C4-2B (cell line): ENCODE measurements around the gene CMIP.

Experiments
- H3K27ac ChIP-seq: fragments of 450-650 bp; 2 replicates; pipeline ENCODE4 v1.5.1; 2017
- ZFX ChIP-seq: fragments of 450-650 bp; IDR thresholded peaks from 2 replicates; pipeline ENCODE4 v1.6.1; 2017
- TF ChIP-seq, protein P1 (sequence below): fragments of 450-650 bp; conservative IDR thresholded peaks from 2 replicates; pipeline ENCODE4 v1.5.1; 2017; ENCODE audit warnings: mild to moderate bottlenecking

Gene CMIP

DNA sequence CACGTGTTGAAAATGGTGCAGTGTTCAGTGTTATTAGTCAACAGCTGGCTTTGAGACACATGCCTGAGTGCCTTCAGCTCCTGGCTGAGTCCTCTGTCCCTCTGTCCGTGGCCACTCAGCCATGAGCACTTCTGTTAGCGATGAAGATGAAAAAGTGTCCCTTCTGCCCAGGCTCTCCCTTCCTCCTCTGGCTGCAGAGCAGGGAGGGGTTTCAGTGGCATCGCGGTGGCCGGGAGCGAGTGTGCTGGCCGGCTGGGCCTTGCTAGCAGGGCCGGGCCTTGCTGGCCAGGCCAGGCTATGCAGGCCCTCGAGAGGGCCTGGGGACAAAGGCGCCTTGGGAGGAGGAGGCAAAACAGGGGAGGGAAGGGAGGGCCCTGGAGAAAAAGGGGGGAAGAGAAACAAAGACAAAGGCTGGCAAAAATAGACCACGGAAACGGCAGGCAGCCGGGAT is 47.7 kb downstream of the CMIP start:
- no peak overlapping the region for H3K27ac ChIP-seq
- no peak for TF ChIP-seq ZFX

DNA sequence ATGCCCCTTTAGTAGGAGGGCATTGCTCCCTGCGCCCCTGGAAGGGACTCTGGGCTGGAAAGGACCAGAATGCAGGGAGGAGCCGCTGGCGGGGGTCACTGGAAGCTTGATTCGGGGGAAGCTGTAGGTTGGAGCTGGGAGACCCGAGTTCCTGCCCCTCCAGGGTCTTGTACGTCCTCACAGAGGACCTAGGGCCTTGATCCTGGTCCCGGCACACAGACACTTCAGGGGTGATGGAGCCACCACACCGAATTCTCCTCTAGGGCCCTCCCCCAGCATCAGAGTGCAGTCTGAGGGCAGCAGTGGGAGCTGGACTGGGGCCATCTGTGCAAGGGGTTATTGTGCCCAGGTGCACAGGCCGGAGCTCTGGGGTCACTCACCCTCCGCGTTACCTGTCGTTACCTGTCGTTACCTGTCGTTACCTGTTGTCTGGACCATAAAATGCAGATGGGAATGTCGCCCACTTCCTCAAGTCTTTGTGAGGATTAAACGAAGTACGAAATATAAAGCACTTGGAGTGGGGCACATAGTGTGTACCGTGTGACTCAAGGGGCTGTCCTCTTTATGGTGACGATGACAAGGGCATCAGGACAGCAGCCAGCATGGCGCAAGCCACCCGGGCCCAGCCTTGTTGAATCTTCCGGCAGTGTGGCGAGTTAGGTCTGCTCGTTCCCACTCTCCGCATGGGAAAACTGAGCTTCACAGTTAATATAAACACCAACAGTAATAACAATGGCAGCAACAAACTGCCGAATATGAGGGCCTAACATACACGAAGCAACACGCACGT is 48.6 kb downstream of the CMIP start:
- no peak for TF ChIP-seq ZFX
- TF ChIP-seq, protein P1, sequence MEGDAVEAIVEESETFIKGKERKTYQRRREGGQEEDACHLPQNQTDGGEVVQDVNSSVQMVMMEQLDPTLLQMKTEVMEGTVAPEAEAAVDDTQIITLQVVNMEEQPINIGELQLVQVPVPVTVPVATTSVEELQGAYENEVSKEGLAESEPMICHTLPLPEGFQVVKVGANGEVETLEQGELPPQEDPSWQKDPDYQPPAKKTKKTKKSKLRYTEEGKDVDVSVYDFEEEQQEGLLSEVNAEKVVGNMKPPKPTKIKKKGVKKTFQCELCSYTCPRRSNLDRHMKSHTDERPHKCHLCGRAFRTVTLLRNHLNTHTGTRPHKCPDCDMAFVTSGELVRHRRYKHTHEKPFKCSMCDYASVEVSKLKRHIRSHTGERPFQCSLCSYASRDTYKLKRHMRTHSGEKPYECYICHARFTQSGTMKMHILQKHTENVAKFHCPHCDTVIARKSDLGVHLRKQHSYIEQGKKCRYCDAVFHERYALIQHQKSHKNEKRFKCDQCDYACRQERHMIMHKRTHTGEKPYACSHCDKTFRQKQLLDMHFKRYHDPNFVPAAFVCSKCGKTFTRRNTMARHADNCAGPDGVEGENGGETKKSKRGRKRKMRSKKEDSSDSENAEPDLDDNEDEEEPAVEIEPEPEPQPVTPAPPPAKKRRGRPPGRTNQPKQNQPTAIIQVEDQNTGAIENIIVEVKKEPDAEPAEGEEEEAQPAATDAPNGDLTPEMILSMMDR = no peak
- no peak overlapping the region for H3K27ac ChIP-seq

DNA sequence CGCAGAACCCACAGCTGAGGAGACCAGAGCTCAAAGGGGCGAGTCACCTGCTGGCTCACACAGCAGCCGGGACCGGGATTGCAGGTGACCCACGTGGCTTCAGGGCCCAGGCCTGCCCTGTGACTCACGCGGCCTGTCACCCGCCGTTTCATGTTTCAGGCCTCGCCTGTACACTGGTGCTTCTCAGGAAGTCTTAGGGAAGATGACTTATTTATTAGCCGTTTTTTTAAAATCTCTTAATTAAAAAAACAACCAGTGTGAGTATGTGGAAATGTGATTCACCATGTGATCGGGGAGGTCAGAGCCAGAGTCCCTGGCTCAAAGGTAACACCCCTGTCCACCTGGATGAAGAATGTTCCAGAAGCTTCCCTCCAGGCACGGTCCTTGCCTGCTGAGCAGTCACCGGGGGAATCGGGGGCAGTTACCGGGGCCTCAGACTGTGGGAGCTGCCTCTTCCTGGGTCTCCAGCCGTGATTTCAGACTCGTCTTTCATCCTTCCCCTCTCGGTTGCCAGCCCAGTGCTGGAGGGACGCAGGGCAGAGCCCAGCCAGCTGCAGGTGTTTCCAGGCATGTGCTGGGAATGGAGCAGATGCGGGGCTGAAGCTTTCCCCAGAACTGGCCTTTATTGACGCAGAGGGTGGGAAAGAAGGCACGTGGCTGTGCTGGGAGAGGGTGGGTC is 49.3 kb downstream of the CMIP start:
- no peak for TF ChIP-seq ZFX
- TF ChIP-seq, protein P1 = no peak
- no peak overlapping the region for H3K27ac ChIP-seq

DNA sequence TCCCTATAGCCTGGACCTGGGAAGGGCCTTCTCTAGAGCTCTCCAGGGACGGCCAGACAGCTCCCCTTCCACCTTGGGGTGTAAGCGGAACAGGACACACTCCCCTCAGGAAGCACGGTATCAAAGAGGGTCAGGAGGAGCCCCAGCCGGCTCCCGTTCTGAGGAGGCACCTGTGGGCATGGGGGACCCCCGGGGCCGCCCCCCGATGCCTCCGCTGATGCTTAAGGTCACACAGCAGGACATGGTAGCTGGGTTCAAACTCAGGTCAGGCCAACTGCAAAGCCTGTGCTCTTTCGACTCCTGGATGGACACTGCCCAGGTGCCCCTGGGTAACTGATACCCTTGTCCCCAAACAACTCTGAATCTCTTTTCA is 49.8 kb downstream of the CMIP start:
- TF ChIP-seq ZFX = no peak
- TF ChIP-seq, protein P1 = no peak
- no peak overlapping the region for H3K27ac ChIP-seq

DNA sequence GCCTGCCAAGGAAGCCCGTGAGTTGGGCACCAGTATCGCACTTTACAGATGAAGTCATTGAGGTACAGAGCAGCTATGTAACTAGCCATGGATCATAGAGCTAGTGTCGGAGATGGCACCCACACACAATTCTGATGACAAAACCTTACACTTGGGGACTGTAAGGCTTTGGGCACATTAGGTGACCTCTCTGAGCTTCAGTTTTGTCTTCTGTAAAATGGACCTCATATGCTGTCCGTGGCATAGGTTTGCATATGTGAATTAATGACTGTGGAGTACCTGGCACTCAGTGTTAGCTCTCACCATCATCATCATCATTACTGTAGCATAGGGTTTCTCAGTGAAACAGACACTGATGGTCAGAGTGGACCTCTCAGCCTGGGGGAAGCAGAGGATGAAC is 50.3 kb downstream of the CMIP start:
- H3K27ac ChIP-seq = no peak overlapping the region
- TF ChIP-seq ZFX = no peak
- TF ChIP-seq, protein P1 = no peak

DNA sequence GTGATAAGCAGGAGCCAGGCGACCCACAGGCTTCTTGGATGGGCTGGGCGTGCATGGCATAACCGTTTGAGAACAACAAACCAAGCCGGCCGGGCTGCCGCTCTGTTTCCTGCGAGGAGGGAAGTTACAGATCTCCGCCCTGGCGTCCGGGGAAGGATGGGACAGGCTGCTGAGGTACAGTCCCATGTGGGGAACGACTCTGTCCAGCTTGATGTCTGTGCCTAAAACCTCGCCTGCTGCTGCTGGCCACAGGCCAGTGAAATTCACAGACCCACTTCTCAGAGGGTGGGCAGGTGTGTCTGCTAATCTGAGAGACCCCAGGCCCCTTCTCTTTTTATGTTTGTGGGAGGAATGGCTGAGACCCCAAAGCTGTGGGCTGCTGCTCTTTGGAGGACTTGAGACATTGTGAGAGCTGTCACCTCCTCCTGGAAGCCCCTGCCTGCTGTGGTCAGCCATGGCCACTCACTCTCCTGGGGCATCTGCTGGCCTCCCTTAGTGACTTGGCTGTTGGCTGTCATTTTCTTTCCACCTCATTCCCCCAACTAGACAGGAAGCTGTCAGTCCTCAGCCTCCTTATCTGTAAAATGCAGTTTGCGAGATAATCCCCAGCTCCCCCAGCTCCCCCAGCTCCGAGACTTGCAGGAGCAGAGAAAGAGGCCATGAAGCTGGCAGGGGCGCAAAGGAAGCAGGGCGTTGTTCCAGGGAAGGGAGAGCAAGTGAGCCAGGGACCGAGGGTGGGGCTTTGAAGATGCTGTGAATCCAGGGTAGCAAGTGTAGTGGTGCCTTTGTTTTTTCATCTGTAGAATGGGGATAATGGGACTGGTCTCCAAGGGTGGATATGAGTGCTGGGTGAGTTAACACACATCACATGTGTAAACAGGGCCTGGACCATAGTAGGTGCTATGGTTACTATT is 51.0 kb downstream of the CMIP start:
- TF ChIP-seq, protein P1 = no peak
- TF ChIP-seq ZFX = no peak
- H3K27ac ChIP-seq = no peak overlapping the region

DNA sequence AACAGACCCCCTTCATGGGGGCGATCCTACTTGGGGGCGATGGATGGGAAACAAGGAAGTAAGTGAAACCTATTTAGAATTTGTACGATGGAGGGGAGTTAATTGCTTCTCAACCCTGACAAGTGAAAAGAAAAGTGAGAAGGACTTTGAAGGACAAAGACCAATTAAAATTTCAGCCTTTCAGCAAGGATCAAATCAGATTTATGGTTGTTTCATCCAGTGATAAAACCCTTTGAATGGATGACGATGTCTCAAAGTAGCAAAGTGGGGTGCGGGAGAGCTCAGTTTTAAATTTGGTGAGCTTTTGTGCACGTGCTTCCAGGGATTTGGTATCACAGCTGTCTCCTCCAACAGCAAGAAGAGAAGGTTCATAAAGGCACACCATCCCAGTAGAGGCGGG is 51.7 kb downstream of the CMIP start:
- TF ChIP-seq, protein P1 = no peak
- no peak for TF ChIP-seq ZFX
- no peak overlapping the region for H3K27ac ChIP-seq
